Measurements from ENCODE around the gene DLG2.

DLG2 gene

DNA sequence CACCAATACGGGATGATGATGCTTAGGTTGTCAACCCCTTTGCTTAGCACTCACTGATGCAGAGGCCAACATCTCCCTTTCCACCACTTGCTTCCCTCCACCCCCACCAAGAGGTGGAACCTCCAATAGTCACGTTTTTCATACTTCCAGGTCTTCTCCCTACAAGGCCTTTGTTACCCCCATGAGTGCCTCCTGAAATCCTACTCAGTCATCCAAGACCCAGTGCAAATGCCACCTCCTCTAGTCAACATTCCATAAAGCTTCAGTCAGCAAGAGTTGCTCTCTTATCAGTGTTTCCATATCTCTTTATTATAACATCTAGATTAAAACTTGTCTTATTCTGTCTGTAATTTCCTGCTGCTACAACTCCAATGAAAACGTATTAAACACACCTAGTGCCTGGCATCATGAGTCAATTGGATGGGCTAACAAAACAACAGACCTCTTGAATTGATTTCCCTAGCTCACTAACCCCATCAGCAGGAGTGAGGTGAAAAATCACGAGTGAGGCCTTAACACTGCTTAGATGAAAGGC, 1970.3 kb downstream of the DLG2 start:
- no peaks in the 10 kb centered on the region for H3K9me3 Mint-ChIP-seq
- no peak overlapping the region for H3K4me3 Mint-ChIP-seq
- H3K4me1 Mint-ChIP-seq (ENCODE audit: low read depth): no peaks in the 10 kb centered on the region
- no peaks in the 10 kb centered on the region for H3K36me3 Mint-ChIP-seq (ENCODE audit: low read depth)
- H3K27me3 Mint-ChIP-seq: no peaks in the 10 kb centered on the region
- intact Hi-C loops (cut with micrococcal nuclease): no loop called here
- no peak overlapping the region for H3K27ac Mint-ChIP-seq

DNA sequence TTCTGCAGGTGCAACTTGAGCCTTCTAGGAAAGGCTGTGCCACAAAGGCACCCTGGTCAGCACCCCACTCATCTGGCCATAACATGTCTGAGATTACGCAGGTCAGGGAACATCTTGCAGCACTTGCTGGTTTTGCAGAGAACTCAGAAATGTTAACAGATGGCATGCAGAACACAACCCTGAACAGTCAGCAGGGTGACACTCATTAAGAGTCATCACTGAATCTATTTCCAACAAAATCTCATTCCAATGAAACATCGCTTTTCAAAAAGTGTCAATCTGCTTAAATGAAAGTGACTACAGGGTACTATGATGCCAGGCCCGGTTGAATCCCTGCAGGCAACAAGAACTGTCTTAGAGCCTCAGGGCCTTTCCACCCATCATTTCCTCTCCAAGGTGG, 1971.2 kb downstream of the DLG2 start:
- H3K4me1 Mint-ChIP-seq (ENCODE audit: low read depth): no peaks in the 10 kb centered on the region
- no peaks in the 10 kb centered on the region for H3K36me3 Mint-ChIP-seq (ENCODE audit: low read depth)
- intact Hi-C loops (cut with micrococcal nuclease): no loop called here
- H3K4me3 Mint-ChIP-seq: no peak overlapping the region
- no peak overlapping the region for H3K27ac Mint-ChIP-seq
- no peaks in the 10 kb centered on the region for H3K9me3 Mint-ChIP-seq
- no peaks in the 10 kb centered on the region for H3K27me3 Mint-ChIP-seq

- H3K27me3 Mint-ChIP-seq: no peaks in the 10 kb centered on the region
- no peaks in the 10 kb centered on the region for H3K4me1 Mint-ChIP-seq (ENCODE audit: low read depth)
- no peaks in the 10 kb centered on the region for H3K36me3 Mint-ChIP-seq (ENCODE audit: low read depth)
- no peak overlapping the region for H3K4me3 Mint-ChIP-seq
- H3K27ac Mint-ChIP-seq: no peak overlapping the region
- intact Hi-C loops (cut with micrococcal nuclease): no loop called here
- no peaks in the 10 kb centered on the region for H3K9me3 Mint-ChIP-seq
These were observed 1977.7 kb downstream of the DLG2 start for GRCh38 chr11:83649528-83649855.

GRCh38 chr11:83648610-83649527, 1978.3 kb downstream of the DLG2 start:
- intact Hi-C loops (cut with micrococcal nuclease): no loop called here
- no peaks in the 10 kb centered on the region for H3K27me3 Mint-ChIP-seq

GRCh38 chr11:83645561-83645960, 1981.6 kb downstream of the DLG2 start:
- Mint-ChIP-seq H3K9me3 (no peaks in the 10 kb centered on the region), H3K4me1 (ENCODE audit: low read depth) (no peaks in the 10 kb centered on the region), H3K36me3 (ENCODE audit: low read depth) (no peaks in the 10 kb centered on the region), H3K4me3 (no peak overlapping the region), H3K27ac (no peak overlapping the region), H3K27me3 (no peaks in the 10 kb centered on the region)
- intact Hi-C loops (cut with micrococcal nuclease): no loop called here

More at GRCh38 chr11:83648610-83649527, 1978.3 kb downstream of the DLG2 start:
- H3K4me1 Mint-ChIP-seq (ENCODE audit: low read depth): no peaks in the 10 kb centered on the region
- no peaks in the 10 kb centered on the region for H3K9me3 Mint-ChIP-seq
- no peak overlapping the region for H3K4me3 Mint-ChIP-seq
- H3K36me3 Mint-ChIP-seq (ENCODE audit: low read depth): no peaks in the 10 kb centered on the region
- no peak overlapping the region for H3K27ac Mint-ChIP-seq

DNA sequence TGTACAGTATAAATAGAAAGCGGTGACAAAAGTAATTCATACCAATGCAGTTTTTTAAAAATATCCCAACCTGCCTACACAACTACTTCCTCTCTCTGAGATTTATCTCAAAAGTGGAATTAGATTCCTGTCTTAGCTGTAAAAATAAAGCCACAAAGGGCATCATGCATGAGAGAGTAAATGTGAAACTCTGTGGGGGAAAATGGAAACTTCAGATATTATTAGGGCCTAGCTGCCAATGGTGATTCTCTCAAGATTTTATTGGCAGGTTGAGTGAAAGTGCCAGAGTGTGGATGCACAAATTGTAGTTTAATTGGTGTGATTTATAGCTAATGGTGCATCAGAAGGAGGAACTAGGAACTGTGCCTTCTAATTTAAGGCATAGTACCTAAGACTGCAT, 1984.0 kb downstream of the DLG2 start:
- H3K27me3 Mint-ChIP-seq: no peaks in the 10 kb centered on the region

GRCh38 chr11:83642500-83642899, 1984.6 kb downstream of the DLG2 start:
- no peaks in the 10 kb centered on the region for H3K36me3 Mint-ChIP-seq (ENCODE audit: low read depth)
- intact Hi-C loops (cut with micrococcal nuclease): no loop called here

More for the DNA sequence above, 1984.0 kb downstream of the DLG2 start:
- Mint-ChIP-seq H3K4me3 (no peak overlapping the region), H3K36me3 (ENCODE audit: low read depth) (no peaks in the 10 kb centered on the region), H3K27ac (no peak overlapping the region), H3K4me1 (ENCODE audit: low read depth) (no peaks in the 10 kb centered on the region), H3K9me3 (no peaks in the 10 kb centered on the region)
- intact Hi-C loops (cut with micrococcal nuclease): no loop called here

GRCh38 chr11:83641511-83641910, 1985.6 kb downstream of the DLG2 start:
- Mint-ChIP-seq H3K4me3 (no peak overlapping the region), H3K9me3 (no peaks in the 10 kb centered on the region), H3K27ac (no peak overlapping the region), H3K27me3 (no peaks in the 10 kb centered on the region), H3K4me1 (ENCODE audit: low read depth) (no peaks in the 10 kb centered on the region), H3K36me3 (ENCODE audit: low read depth) (no peaks in the 10 kb centered on the region)
- intact Hi-C loops (cut with micrococcal nuclease): no loop called here

More at GRCh38 chr11:83642500-83642899, 1984.6 kb downstream of the DLG2 start:
- H3K9me3 Mint-ChIP-seq: no peaks in the 10 kb centered on the region
- no peaks in the 10 kb centered on the region for H3K27me3 Mint-ChIP-seq
- no peak overlapping the region for H3K27ac Mint-ChIP-seq
- no peaks in the 10 kb centered on the region for H3K4me1 Mint-ChIP-seq (ENCODE audit: low read depth)
- no peak overlapping the region for H3K4me3 Mint-ChIP-seq

DNA sequence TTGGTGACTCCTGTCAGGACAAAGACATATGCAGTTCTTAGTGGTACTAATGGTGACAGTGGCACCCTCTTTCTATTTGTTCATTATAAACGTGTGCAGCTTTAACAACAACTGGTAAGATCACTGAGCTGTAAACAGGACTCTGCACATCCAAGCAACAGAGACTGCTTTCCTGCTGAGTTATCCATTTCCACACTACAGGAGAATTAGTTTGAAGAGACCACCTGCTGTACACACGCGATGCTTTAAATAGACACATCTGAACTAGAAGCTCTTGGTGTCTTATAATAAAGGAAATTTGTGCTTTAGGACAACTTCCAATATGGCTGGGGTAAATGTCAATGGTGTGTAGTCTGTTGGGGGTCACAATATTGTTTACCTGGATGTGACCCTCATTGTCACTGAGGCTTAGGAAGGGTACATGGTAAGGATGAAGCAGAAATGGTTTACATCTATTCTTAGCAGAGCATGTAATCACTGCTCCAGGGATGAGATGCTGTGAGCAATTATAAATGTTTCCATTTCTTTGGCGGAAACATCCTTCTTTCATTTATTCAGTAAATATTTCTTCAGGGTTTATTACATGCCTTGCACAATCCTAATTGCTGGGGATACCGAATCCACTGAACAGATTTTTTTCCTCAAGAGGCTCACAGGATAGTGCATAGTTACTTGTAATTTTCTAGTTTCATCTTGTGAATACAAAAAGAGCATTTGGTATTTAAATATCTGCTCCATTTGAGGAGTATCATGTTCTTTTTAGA, 1987.0 kb downstream of the DLG2 start:
- no peak overlapping the region for H3K4me3 Mint-ChIP-seq
- intact Hi-C loops (cut with micrococcal nuclease): no loop called here
- no peaks in the 10 kb centered on the region for H3K9me3 Mint-ChIP-seq
- no peaks in the 10 kb centered on the region for H3K4me1 Mint-ChIP-seq (ENCODE audit: low read depth)
- no peak overlapping the region for H3K27ac Mint-ChIP-seq
- H3K36me3 Mint-ChIP-seq (ENCODE audit: low read depth): no peaks in the 10 kb centered on the region
- H3K27me3 Mint-ChIP-seq: no peaks in the 10 kb centered on the region

GRCh38 chr11:83635166-83635565, 1992.0 kb downstream of the DLG2 start:
- H3K4me1 Mint-ChIP-seq (ENCODE audit: low read depth): no peaks in the 10 kb centered on the region
- H3K36me3 Mint-ChIP-seq (ENCODE audit: low read depth): no peaks in the 10 kb centered on the region
- H3K4me3 Mint-ChIP-seq: no peak overlapping the region
- no peaks in the 10 kb centered on the region for H3K27me3 Mint-ChIP-seq
- intact Hi-C loops (cut with micrococcal nuclease): no loop called here
- no peak overlapping the region for H3K27ac Mint-ChIP-seq
- H3K9me3 Mint-ChIP-seq: no peaks in the 10 kb centered on the region

GRCh38 chr11:83630211-83630610, 1996.9 kb downstream of the DLG2 start:
- Mint-ChIP-seq H3K4me1 (ENCODE audit: low read depth) (no peaks in the 10 kb centered on the region), H3K9me3 (no peaks in the 10 kb centered on the region), H3K27ac (no peak overlapping the region), H3K36me3 (ENCODE audit: low read depth) (no peaks in the 10 kb centered on the region), H3K27me3 (no peaks in the 10 kb centered on the region), H3K4me3 (no peak overlapping the region)
- intact Hi-C loops (cut with micrococcal nuclease): no loop called here

DNA sequence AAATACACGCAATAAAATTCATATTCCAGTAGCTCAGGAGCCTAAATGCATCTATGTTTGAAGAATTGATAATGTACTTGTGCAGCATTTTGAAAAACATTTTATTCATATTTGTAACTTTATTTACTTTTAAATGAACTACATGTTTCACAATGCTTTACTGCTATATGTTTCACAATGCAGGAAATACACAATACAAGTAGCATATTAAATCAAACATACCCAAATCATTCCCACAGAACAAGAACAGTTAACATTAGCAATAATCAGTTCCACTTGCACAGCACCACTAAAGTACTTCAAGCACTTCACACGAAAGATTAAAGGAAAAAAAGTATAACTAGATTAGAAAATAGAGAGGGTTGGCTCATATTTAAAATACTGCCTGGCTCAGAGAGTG, 1997.4 kb downstream of the DLG2 start:
- intact Hi-C loops (cut with micrococcal nuclease): no loop called here

GRCh38 chr11:83628622-83629355, 1998.4 kb downstream of the DLG2 start:
- Mint-ChIP-seq H3K9me3 (no peaks in the 10 kb centered on the region), H3K36me3 (ENCODE audit: low read depth) (no peaks in the 10 kb centered on the region), H3K27me3 (no peaks in the 10 kb centered on the region), H3K4me1 (ENCODE audit: low read depth) (no peaks in the 10 kb centered on the region), H3K4me3 (no peak overlapping the region), H3K27ac (no peak overlapping the region)
- intact Hi-C loops (cut with micrococcal nuclease): no loop called here

More for the DNA sequence above, 1997.4 kb downstream of the DLG2 start:
- Mint-ChIP-seq H3K36me3 (ENCODE audit: low read depth) (no peaks in the 10 kb centered on the region), H3K9me3 (no peaks in the 10 kb centered on the region), H3K27ac (no peak overlapping the region), H3K4me1 (ENCODE audit: low read depth) (no peaks in the 10 kb centered on the region), H3K4me3 (no peak overlapping the region), H3K27me3 (no peaks in the 10 kb centered on the region)

DNA sequence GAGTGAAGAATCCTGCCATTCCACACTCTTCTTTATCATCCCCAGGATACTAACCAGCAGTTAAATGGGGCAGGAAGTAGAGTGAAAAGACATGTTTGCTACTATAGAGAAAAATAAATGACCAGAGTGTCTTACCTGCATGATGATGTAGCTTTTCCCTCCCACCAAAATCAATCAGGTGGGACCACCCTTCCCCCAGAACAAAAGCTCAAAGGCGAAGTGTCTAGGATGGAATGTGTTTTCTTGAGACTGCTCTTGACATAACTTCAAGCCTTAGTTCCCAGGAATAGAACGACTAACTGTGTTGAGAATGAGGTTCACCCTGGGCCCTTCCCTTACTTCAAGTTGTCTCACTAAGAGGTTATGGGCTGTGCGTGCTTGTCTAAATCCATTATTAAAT, 2001.8 kb downstream of the DLG2 start:
- Mint-ChIP-seq H3K27me3 (no peaks in the 10 kb centered on the region), H3K4me3 (no peak overlapping the region), H3K4me1 (ENCODE audit: low read depth) (no peaks in the 10 kb centered on the region), H3K27ac (no peak overlapping the region), H3K9me3 (no peaks in the 10 kb centered on the region), H3K36me3 (ENCODE audit: low read depth) (no peaks in the 10 kb centered on the region)
- intact Hi-C loops (cut with micrococcal nuclease): no loop called here
